ENCODE measurements around the gene MXD4. TPM values are rescaled to one million over a fixed set of nuclear protein-coding genes. Genes with fewer than 3 reads are reported as not detected.

MXD4 gene
- polyA plus RNA-seq, 4 donors: 24.0 to 46.7 (median 32.7) TPM

Other genes with a start within 250 kb of the MXD4 start
- gene NAT8L, start 202.8 kb downstream of the MXD4 start, polyA plus RNA-seq: 1 to 10 TPM in 1 of 4 donors, under 1 TPM in 2, not detected in 1; under 0.01 to 1.8 (median 0.31) TPM
- gene HAUS3, start 20.0 kb downstream of the MXD4 start, polyA plus RNA-seq: 10 to 100 TPM in 1 of 4 donors, 1 to 10 TPM in 3; 4.0 to 16.4 (median 5.1) TPM
- gene POLN, start 20.0 kb downstream of the MXD4 start, polyA plus RNA-seq: 1 to 10 TPM in 2 of 4 donors, under 1 TPM in 2; 0.89 to 2.2 (median 1.2) TPM
- 10 to 100 TPM in 2 of 4 donors, 1 to 10 TPM in 2; 8.6 to 29.5 (median 12.8) TPM for gene ZFYVE28, start 156.5 kb upstream of the MXD4 start, polyA plus RNA-seq
- gene CFAP99, start 156.8 kb upstream of the MXD4 start, polyA plus RNA-seq: under 1 TPM in 3 of 4 donors, not detected in 1; 0.15 to 0.67 (median 0.16) TPM
- 10 to 100 TPM; 18.6 to 39.7 (median 26.8) TPM for gene RNF4, start 207.0 kb upstream of the MXD4 start, polyA plus RNA-seq